HL-60 (cell line): ENCODE measurements around the gene COL24A1.

ENCODE experiments used
- POLR2AphosphoS5 ChIP-seq: IDR thresholded peaks from 2 replicates; pipeline ENCODE4 v1.6.1; 2012; ENCODE audit warnings: low read depth
- SPI1 ChIP-seq: IDR thresholded peaks from 2 replicates; pipeline ENCODE4 v1.6.1; 2012; ENCODE audit warnings: low read depth, mild to moderate bottlenecking, borderline replicate concordance
- TF ChIP-seq, protein P1 (sequence below): IDR thresholded peaks from one replicate; pipeline ENCODE4 v1.5.1; 2011; ENCODE audit warnings: low read length, control low read depth, inconsistent platforms; ENCODE audit not compliant: insufficient read depth
- TF ChIP-seq, protein P2 (sequence below): IDR thresholded peaks from 2 replicates; pipeline ENCODE4 v1.6.1; 2012; ENCODE audit warnings: low read depth; ENCODE audit not compliant: insufficient replicate concordance

DNA sequence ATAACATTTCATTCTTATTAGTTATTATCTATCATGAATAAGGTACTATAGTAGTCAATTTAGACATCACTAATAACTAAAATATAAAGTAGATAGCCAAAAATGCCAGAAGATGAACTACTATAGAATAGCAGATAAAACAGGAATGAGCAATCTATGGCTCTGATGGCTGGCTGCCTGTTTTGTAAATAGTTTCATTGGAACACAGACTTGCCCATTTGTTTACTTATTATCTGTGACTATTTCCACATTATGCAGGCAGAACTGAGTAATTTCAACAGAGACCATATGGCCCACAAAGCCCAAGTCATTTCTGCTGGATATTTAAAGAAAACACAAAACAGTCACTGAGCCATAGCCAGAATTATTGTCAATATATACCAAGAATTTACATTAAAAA, 222.1 kb downstream of the COL24A1 start:
- TF ChIP-seq, protein P1, sequence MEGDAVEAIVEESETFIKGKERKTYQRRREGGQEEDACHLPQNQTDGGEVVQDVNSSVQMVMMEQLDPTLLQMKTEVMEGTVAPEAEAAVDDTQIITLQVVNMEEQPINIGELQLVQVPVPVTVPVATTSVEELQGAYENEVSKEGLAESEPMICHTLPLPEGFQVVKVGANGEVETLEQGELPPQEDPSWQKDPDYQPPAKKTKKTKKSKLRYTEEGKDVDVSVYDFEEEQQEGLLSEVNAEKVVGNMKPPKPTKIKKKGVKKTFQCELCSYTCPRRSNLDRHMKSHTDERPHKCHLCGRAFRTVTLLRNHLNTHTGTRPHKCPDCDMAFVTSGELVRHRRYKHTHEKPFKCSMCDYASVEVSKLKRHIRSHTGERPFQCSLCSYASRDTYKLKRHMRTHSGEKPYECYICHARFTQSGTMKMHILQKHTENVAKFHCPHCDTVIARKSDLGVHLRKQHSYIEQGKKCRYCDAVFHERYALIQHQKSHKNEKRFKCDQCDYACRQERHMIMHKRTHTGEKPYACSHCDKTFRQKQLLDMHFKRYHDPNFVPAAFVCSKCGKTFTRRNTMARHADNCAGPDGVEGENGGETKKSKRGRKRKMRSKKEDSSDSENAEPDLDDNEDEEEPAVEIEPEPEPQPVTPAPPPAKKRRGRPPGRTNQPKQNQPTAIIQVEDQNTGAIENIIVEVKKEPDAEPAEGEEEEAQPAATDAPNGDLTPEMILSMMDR = no peak
- TF ChIP-seq POLR2AphosphoS5 (no peak), SPI1 (no peak)
- TF ChIP-seq, protein P2, sequence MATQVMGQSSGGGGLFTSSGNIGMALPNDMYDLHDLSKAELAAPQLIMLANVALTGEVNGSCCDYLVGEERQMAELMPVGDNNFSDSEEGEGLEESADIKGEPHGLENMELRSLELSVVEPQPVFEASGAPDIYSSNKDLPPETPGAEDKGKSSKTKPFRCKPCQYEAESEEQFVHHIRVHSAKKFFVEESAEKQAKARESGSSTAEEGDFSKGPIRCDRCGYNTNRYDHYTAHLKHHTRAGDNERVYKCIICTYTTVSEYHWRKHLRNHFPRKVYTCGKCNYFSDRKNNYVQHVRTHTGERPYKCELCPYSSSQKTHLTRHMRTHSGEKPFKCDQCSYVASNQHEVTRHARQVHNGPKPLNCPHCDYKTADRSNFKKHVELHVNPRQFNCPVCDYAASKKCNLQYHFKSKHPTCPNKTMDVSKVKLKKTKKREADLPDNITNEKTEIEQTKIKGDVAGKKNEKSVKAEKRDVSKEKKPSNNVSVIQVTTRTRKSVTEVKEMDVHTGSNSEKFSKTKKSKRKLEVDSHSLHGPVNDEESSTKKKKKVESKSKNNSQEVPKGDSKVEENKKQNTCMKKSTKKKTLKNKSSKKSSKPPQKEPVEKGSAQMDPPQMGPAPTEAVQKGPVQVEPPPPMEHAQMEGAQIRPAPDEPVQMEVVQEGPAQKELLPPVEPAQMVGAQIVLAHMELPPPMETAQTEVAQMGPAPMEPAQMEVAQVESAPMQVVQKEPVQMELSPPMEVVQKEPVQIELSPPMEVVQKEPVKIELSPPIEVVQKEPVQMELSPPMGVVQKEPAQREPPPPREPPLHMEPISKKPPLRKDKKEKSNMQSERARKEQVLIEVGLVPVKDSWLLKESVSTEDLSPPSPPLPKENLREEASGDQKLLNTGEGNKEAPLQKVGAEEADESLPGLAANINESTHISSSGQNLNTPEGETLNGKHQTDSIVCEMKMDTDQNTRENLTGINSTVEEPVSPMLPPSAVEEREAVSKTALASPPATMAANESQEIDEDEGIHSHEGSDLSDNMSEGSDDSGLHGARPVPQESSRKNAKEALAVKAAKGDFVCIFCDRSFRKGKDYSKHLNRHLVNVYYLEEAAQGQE = no peak
